SK-N-SH treated with all-trans-retinoic acid at 6 μM for 48 hours (cell line): Measurements from ENCODE around the gene LRRC7.

Source experiments
- PATZ1 ChIP-seq: fragments of 250-450 bp; sonication (Bioruptor Pico); IDR thresholded peaks from 2 replicates; pipeline ENCODE4 v1.8.0; 2020; ENCODE audit warnings: mild to moderate bottlenecking, moderate library complexity, borderline replicate concordance
- RARB ChIP-seq: fragments of 250-450 bp; sonication (Bioruptor Pico); IDR thresholded peaks from 2 replicates; pipeline ENCODE4 v1.8.0; 2021; ENCODE audit warnings: mild to moderate bottlenecking, moderate library complexity
- TSHZ2 ChIP-seq: fragments of 250-450 bp; sonication (Bioruptor Pico); IDR thresholded peaks from 2 replicates; pipeline ENCODE4 v1.5.0; 2020; ENCODE audit warnings: mild to moderate bottlenecking, moderate library complexity
- ZC3H10 ChIP-seq: fragments of 250-450 bp; sonication (Bioruptor Pico); IDR thresholded peaks from 2 replicates; pipeline ENCODE4 v1.5.1; 2021; ENCODE audit warnings: mild to moderate bottlenecking, moderate library complexity
- TF ChIP-seq, protein P1 (sequence below): fragments of 250-450 bp; sonication (Bioruptor Pico); IDR thresholded peaks from 2 replicates; pipeline ENCODE4 v1.5.1; 2020; ENCODE audit warnings: low read depth, mild to moderate bottlenecking, moderate library complexity

DNA sequence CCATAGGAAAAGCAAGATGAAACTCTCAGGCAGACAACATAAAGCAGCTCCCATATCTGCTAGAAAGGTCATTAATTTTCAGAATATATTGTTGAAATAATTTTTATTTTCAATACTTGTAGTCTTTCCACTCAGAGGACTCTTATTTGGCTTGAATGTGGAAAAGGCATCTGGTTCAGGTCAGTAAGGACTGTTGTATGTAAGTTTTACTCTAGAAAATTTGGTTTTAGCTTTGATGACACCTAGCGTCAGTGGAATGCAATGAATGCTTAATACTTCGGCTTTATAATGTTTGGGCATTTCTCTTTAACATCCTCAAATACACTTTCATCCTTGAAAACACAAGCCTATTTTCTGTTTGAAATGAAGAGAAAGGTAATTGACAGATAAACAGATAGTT lies 574.4 kb downstream of the LRRC7 start:
- TF ChIP-seq ZC3H10 (CRISPR knock-in tag), result no peak
- no peak for TF ChIP-seq TSHZ2 (CRISPR knock-in tag)
- TF ChIP-seq PATZ1, result no peak
- TF ChIP-seq, protein P1, sequence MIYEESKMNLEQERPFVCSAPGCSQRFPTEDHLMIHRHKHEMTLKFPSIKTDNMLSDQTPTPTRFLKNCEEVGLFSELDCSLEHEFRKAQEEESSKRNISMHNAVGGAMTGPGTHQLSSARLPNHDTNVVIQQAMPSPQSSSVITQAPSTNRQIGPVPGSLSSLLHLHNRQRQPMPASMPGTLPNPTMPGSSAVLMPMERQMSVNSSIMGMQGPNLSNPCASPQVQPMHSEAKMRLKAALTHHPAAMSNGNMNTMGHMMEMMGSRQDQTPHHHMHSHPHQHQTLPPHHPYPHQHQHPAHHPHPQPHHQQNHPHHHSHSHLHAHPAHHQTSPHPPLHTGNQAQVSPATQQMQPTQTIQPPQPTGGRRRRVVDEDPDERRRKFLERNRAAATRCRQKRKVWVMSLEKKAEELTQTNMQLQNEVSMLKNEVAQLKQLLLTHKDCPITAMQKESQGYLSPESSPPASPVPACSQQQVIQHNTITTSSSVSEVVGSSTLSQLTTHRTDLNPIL (CRISPR knock-in tag), result no peak
- TF ChIP-seq RARB (CRISPR knock-in tag), result no peak
